ENCODE measurements around the gene FECH. TPM values are rescaled to one million over a fixed set of nuclear protein-coding genes. Genes with fewer than 3 reads are reported as not detected.
A peak's percentile ranks its signal among the peaks of the same experiment; 100 is the strongest.

The FECH gene
- total and polyA plus RNA-seq, 7 experiments from 2014 or later = 11.7 to 19.4 (median 14.2) TPM

- ATAC-seq = no peak
Measured at GRCh38 chr18:57585855-57586250, 649 bp downstream of the FECH start.

GRCh38 chr18:57585421-57585820 is 1.1 kb downstream of the FECH start:
- CTCF ChIA-PET = no interaction called here
- H3K9me3 ChIP-seq (ENCODE audit: control insufficient read depth in 2 of 3, low read length in 3 of 3) = no peaks in the 10 kb centered on the region
- peak overlapping the region; percentile 81 to 93 (median 88) for H3K4me3 Mint-ChIP-seq
- H3K27me3 Mint-ChIP-seq = no peaks in the 10 kb centered on the region
- no peak for DNase-seq
- H3K27ac ChIP-seq (ENCODE audit: low read depth, low read length) = no peak overlapping the region
- peaks cover 0 to 17% (median 0%) of the 10 kb centered on the region in 5 donors for H3K36me3 Mint-ChIP-seq
- no peak for ATAC-seq
- H3K4me3 ChIP-seq (ENCODE audit: low read length) = peak overlapping the region; percentile 61
- H3K36me3 ChIP-seq (ENCODE audit: control insufficient read depth in 2 of 3, insufficient read depth in 3 of 3, low read length in 3 of 3) = peaks cover 0 to 3% (median 0%) of the 10 kb centered on the region in 3 experiments
- intact Hi-C loops (cut with micrococcal nuclease) = loop anchor here in 1 of 2 donors (5.0 kb wide), 1 partner anchor 933 kb away; the partner anchor contains the start of gene WDR7
- peak overlapping the region in 6 of 9 donors; percentile 25 to 90 (median 70) for H3K27ac Mint-ChIP-seq
- no peaks in the 10 kb centered on the region for H3K27me3 ChIP-seq (ENCODE audit: control insufficient read depth in 2 of 2, insufficient read depth in 2 of 2, low read length in 2 of 2)
- peaks cover 11 to 43% (median 32%) of the 10 kb centered on the region in 7 donors for H3K4me1 Mint-ChIP-seq
- peaks cover 9 to 11% of the 10 kb centered on the region in 2 donors for H3K4me1 ChIP-seq (ENCODE audit: control insufficient read depth in 2 of 2, insufficient read depth in 2 of 2, low read length in 2 of 2)
- POLR2A ChIA-PET = interaction anchor here (1.1 to 1.9 kb wide), 2 partner anchors 36 to 46 kb away, joined by 3 to 6 read pairs; partner anchors contain the start of gene NARS1
- H3K9me3 Mint-ChIP-seq = no peaks in the 10 kb centered on the region

More at GRCh38 chr18:57585855-57586250, 649 bp downstream of the FECH start:
- H3K27ac Mint-ChIP-seq = peak overlapping the region in 8 of 9 donors; percentile 12 to 90 (median 74)
- peaks cover 0 to 15% (median 0%) of the 10 kb centered on the region in 5 donors for H3K36me3 Mint-ChIP-seq
- H3K27me3 ChIP-seq (ENCODE audit: control insufficient read depth in 2 of 2, insufficient read depth in 2 of 2, low read length in 2 of 2) = no peaks in the 10 kb centered on the region
- H3K27ac ChIP-seq (ENCODE audit: low read depth, low read length) = peak overlapping the region; percentile 75
- H3K9me3 Mint-ChIP-seq = no peaks in the 10 kb centered on the region
- DNase-seq = no peak
- H3K36me3 ChIP-seq (ENCODE audit: control insufficient read depth in 2 of 3, insufficient read depth in 3 of 3, low read length in 3 of 3) = peaks cover 0 to 3% (median 0%) of the 10 kb centered on the region in 3 experiments
- no peaks in the 10 kb centered on the region for H3K9me3 ChIP-seq (ENCODE audit: control insufficient read depth in 2 of 3, low read length in 3 of 3)
- no peaks in the 10 kb centered on the region for H3K27me3 Mint-ChIP-seq
- peak overlapping the region; percentile 61 for H3K4me3 ChIP-seq (ENCODE audit: low read length)
- H3K4me3 Mint-ChIP-seq = peak overlapping the region; percentile 81 to 93 (median 88)
- ChIA-PET POLR2A (interaction anchor here (1.1 to 1.9 kb wide), 3 partner anchors 14 to 46 kb away, joined by 3 to 6 read pairs (median 3); partner anchors contain the start of gene NARS1), CTCF (interaction anchor here (1.2 kb wide), 1 partner anchor 21 kb away, joined by 3 read pairs; no protein-coding TSS in a partner anchor)
- H3K4me1 Mint-ChIP-seq = peaks cover 11 to 41% (median 29%) of the 10 kb centered on the region in 7 donors
- peaks cover 9 to 11% of the 10 kb centered on the region in 2 donors for H3K4me1 ChIP-seq (ENCODE audit: control insufficient read depth in 2 of 2, insufficient read depth in 2 of 2, low read length in 2 of 2)
- intact Hi-C loops (cut with micrococcal nuclease) = loop anchor here (1.0 to 5.0 kb wide), 6 partner anchors 35 to 1553 kb away; partner anchors contain the start of genes NARS1 (in 2 of the 2), SEC11C (in 1 of the 2), TXNL1 (in 1 of the 2) and WDR7 (in 1 of the 2)

GRCh38 chr18:57584444-57584843 is 2.1 kb downstream of the FECH start:
- Mint-ChIP-seq H3K27ac (peak overlapping the region in 3 of 9 donors; percentile 23 to 67 (median 56)), H3K27me3 (no peaks in the 10 kb centered on the region), H3K9me3 (no peaks in the 10 kb centered on the region), H3K4me1 (peaks cover 11 to 52% (median 41%) of the 10 kb centered on the region in 7 donors), H3K4me3 (peak overlapping the region in 8 of 10 donors; percentile 20 to 90 (median 70)), H3K36me3 (peaks cover 0 to 21% (median 0%) of the 10 kb centered on the region in 5 donors)
- Histone ChIP-seq H3K27ac (ENCODE audit: low read depth, low read length) (no peak overlapping the region), H3K4me3 (ENCODE audit: low read length) (no peak overlapping the region), H3K27me3 (ENCODE audit: control insufficient read depth in 2 of 2, insufficient read depth in 2 of 2, low read length in 2 of 2) (no peaks in the 10 kb centered on the region), H3K36me3 (ENCODE audit: control insufficient read depth in 2 of 3, insufficient read depth in 3 of 3, low read length in 3 of 3) (peaks cover 0 to 6% (median 0%) of the 10 kb centered on the region in 3 experiments), H3K4me1 (ENCODE audit: control insufficient read depth in 2 of 2, insufficient read depth in 2 of 2, low read length in 2 of 2) (peaks cover 9 to 11% of the 10 kb centered on the region in 2 donors), H3K9me3 (ENCODE audit: control insufficient read depth in 2 of 3, low read length in 3 of 3) (no peaks in the 10 kb centered on the region)
- DNase-seq (no peak), ATAC-seq (no peak)
- ChIA-PET CTCF (interaction anchor here (0.7 kb wide), 1 partner anchor 36 kb away, joined by 3 read pairs; no protein-coding TSS in a partner anchor), POLR2A (no interaction called here)
- intact Hi-C loops (cut with micrococcal nuclease) = no loop called here

- peak overlapping the region in 1 of 9 donors; percentile 53 for H3K27ac Mint-ChIP-seq
- H3K9me3 Mint-ChIP-seq = no peaks in the 10 kb centered on the region
- H3K36me3 ChIP-seq (ENCODE audit: control insufficient read depth in 2 of 3, insufficient read depth in 3 of 3, low read length in 3 of 3) = peaks cover 0 to 6% (median 0%) of the 10 kb centered on the region in 3 experiments
- H3K9me3 ChIP-seq (ENCODE audit: control insufficient read depth in 2 of 3, low read length in 3 of 3) = no peaks in the 10 kb centered on the region
- ATAC-seq (no peak), DNase-seq (no peak)
- no peak overlapping the region for H3K27ac ChIP-seq (ENCODE audit: low read depth, low read length)
- H3K4me1 Mint-ChIP-seq = peaks cover 11 to 54% (median 41%) of the 10 kb centered on the region in 7 donors
- H3K27me3 Mint-ChIP-seq = no peaks in the 10 kb centered on the region
- no peak overlapping the region for H3K4me3 ChIP-seq (ENCODE audit: low read length)
- no peaks in the 10 kb centered on the region for H3K27me3 ChIP-seq (ENCODE audit: control insufficient read depth in 2 of 2, insufficient read depth in 2 of 2, low read length in 2 of 2)
- ChIA-PET CTCF (interaction anchor here (0.6 to 0.7 kb wide), 2 partner anchors 35 to 394 kb away, joined by 3 read pairs; no protein-coding TSS in a partner anchor), POLR2A (no interaction called here)
- intact Hi-C loops (cut with micrococcal nuclease) = no loop called here
- no peak overlapping the region for H3K4me3 Mint-ChIP-seq
- H3K4me1 ChIP-seq (ENCODE audit: control insufficient read depth in 2 of 2, insufficient read depth in 2 of 2, low read length in 2 of 2) = peaks cover 9 to 11% of the 10 kb centered on the region in 2 donors
- H3K36me3 Mint-ChIP-seq = peaks cover 0 to 24% (median 0%) of the 10 kb centered on the region in 5 donors
Measured at GRCh38 chr18:57583297-57583835, 3.1 kb downstream of the FECH start.

GRCh38 chr18:57581301-57581934 is 5.1 kb downstream of the FECH start:
- Histone ChIP-seq H3K4me3 (ENCODE audit: low read length) (no peak overlapping the region), H3K27ac (ENCODE audit: low read depth, low read length) (no peak overlapping the region), H3K27me3 (ENCODE audit: control insufficient read depth in 2 of 2, insufficient read depth in 2 of 2, low read length in 2 of 2) (no peaks in the 10 kb centered on the region), H3K4me1 (ENCODE audit: control insufficient read depth in 2 of 2, insufficient read depth in 2 of 2, low read length in 2 of 2) (peaks cover 9 to 11% of the 10 kb centered on the region in 2 donors), H3K9me3 (ENCODE audit: control insufficient read depth in 2 of 3, low read length in 3 of 3) (no peaks in the 10 kb centered on the region), H3K36me3 (ENCODE audit: control insufficient read depth in 2 of 3, insufficient read depth in 3 of 3, low read length in 3 of 3) (peaks cover 0 to 21% (median 0%) of the 10 kb centered on the region in 3 experiments)
- Mint-ChIP-seq H3K4me3 (no peak overlapping the region), H3K9me3 (no peaks in the 10 kb centered on the region), H3K27ac (peak overlapping the region in 2 of 9 donors; percentile 10 to 65), H3K27me3 (no peaks in the 10 kb centered on the region), H3K36me3 (peaks cover 0 to 37% (median 6%) of the 10 kb centered on the region in 5 donors), H3K4me1 (peaks cover 12 to 49% (median 37%) of the 10 kb centered on the region in 7 donors)
- no peak for DNase-seq
- intact Hi-C loops (cut with micrococcal nuclease) = no loop called here
- peak; percentile 90 for ATAC-seq
- POLR2A ChIA-PET = no interaction called here
- CTCF ChIA-PET = no interaction called here

- peaks cover 0 to 21% (median 0%) of the 10 kb centered on the region in 3 experiments for H3K36me3 ChIP-seq (ENCODE audit: control insufficient read depth in 2 of 3, insufficient read depth in 3 of 3, low read length in 3 of 3)
- H3K9me3 ChIP-seq (ENCODE audit: control insufficient read depth in 2 of 3, low read length in 3 of 3) = no peaks in the 10 kb centered on the region
- peak overlapping the region in 2 of 10 donors; percentile 20 to 22 for H3K4me3 Mint-ChIP-seq
- POLR2A ChIA-PET = no interaction called here
- H3K27ac ChIP-seq (ENCODE audit: low read depth, low read length) = no peak overlapping the region
- H3K4me1 ChIP-seq (ENCODE audit: control insufficient read depth in 2 of 2, insufficient read depth in 2 of 2, low read length in 2 of 2) = no peaks in the 10 kb centered on the region
- DNase-seq (peak in 1 of 9 donors; percentile 3), ATAC-seq (no peak)
- intact Hi-C loops (cut with micrococcal nuclease) = no loop called here
- H3K4me3 ChIP-seq (ENCODE audit: low read length) = no peak overlapping the region
- CTCF ChIA-PET = interaction anchor here (0.9 kb wide), 1 partner anchor 17 kb away, joined by 3 read pairs; no protein-coding TSS in a partner anchor
- no peaks in the 10 kb centered on the region for H3K27me3 ChIP-seq (ENCODE audit: control insufficient read depth in 2 of 2, insufficient read depth in 2 of 2, low read length in 2 of 2)
- peaks cover 12 to 35% (median 24%) of the 10 kb centered on the region in 7 donors for H3K4me1 Mint-ChIP-seq
- H3K27ac Mint-ChIP-seq = no peak overlapping the region
- H3K36me3 Mint-ChIP-seq = peaks cover 0 to 46% (median 11%) of the 10 kb centered on the region in 5 donors
- no peaks in the 10 kb centered on the region for H3K27me3 Mint-ChIP-seq
- no peaks in the 10 kb centered on the region for H3K9me3 Mint-ChIP-seq
Measured at GRCh38 chr18:57579934-57580333, 6.6 kb downstream of the FECH start.
